Upper lobe of left lung (tissue), 4 donors: ENCODE measurements around the gene NRDE2.

Experiments
- EP300 ChIP-seq, 4 donors: sonication (generic); formaldehyde crosslinking; IDR thresholded peaks; one replicate each; pipeline ENCODE4 v1.5.1; 2017; ENCODE audit warnings: antibody characterized with exemption in 4 of 4, control low read depth in 2 of 4
- POLR2A ChIP-seq, 4 donors: fragments of 450-650 bp; IDR thresholded peaks; one replicate each; pipeline ENCODE4 v1.5.1; 2016 to 2017; ENCODE audit warnings: antibody characterized with exemption in 4 of 4, mild to moderate bottlenecking in 2 of 4
- POLR2AphosphoS5 ChIP-seq, 2 donors: sonication (generic); formaldehyde crosslinking; IDR thresholded peaks; one replicate each; pipeline ENCODE4 v1.5.1; 2017; ENCODE audit warnings: antibody characterized with exemption in 2 of 2
- TF ChIP-seq, protein P1 (sequence below), 6 experiments: fragments of 450-650 bp in 4 of 6; fragments of 200-600 bp in 2 of 6; sonication (generic) in 2 of 6; IDR thresholded peaks; one replicate each; pipeline ENCODE4 v1.5.1; 2016 to 2019; ENCODE audit warnings: antibody characterized with exemption in 6 of 6

DNA sequence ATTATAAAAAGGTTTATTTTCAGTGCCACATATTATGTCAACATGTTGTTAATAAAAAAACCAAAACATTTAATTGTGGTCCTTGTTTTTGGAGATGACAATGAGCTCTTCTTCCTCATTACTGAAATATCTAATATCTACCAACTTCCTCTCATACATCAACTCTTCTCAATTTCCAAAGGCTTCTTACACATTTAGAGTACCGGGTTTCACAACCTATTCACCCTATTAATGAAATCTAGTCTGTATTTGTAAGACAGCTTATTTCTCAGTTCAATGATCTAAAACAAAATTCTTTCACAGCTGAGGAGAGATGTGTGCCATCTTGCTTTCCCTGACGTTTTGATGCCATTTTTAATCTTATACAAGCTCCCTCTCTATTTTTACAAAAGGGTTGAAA lies 14.5 kb downstream of the NRDE2 start:
- TF ChIP-seq, protein P1, sequence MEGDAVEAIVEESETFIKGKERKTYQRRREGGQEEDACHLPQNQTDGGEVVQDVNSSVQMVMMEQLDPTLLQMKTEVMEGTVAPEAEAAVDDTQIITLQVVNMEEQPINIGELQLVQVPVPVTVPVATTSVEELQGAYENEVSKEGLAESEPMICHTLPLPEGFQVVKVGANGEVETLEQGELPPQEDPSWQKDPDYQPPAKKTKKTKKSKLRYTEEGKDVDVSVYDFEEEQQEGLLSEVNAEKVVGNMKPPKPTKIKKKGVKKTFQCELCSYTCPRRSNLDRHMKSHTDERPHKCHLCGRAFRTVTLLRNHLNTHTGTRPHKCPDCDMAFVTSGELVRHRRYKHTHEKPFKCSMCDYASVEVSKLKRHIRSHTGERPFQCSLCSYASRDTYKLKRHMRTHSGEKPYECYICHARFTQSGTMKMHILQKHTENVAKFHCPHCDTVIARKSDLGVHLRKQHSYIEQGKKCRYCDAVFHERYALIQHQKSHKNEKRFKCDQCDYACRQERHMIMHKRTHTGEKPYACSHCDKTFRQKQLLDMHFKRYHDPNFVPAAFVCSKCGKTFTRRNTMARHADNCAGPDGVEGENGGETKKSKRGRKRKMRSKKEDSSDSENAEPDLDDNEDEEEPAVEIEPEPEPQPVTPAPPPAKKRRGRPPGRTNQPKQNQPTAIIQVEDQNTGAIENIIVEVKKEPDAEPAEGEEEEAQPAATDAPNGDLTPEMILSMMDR (IDR thresholded peaks at IDR 0.05): no peak
- no peak for TF ChIP-seq POLR2AphosphoS5 (IDR thresholded peaks at IDR 0.05)
- TF ChIP-seq EP300 (IDR thresholded peaks at IDR 0.05): no peak
- no peak for TF ChIP-seq POLR2A (IDR thresholded peaks at IDR 0.05)
